B cell (primary cell): ENCODE data around the gene APLP2. TPM values are rescaled to one million over a fixed set of nuclear protein-coding genes. Genes with fewer than 3 reads are reported as not detected.
"Not testable (repeated sequence)": the region's sequence is repeated elsewhere in the genome, so short reads cannot be mapped to it uniquely, and the experiment has no call there.

Experiments used
- ATAC-seq: fragments of 200-7000 bp; cut with Tn5 transposase; one replicate; pipeline ENCODE4 v1.10.0; 2021; ENCODE audit warnings: low read depth, mild to moderate bottlenecking, moderate number of reproducible peaks, moderate library complexity
- CTCF ChIA-PET: fragments of 350-600 bp; sonication (Branson Sonifier 250); formaldehyde crosslinking; loops from one replicate; lab custom pipeline; 2021; ENCODE audit warnings: antibody characterized with exemption, inconsistent platforms; lab: Charles Lee
- POLR2A ChIA-PET: fragments of 350-600 bp; sonication (Branson Sonifier 250); formaldehyde crosslinking; loops from one replicate; lab custom pipeline; 2021; ENCODE audit warnings: antibody characterized with exemption; lab: Charles Lee
- DNase-seq: peaks from one replicate; pipeline ENCODE4 v3.0.0; 2013
- H2AFZ ChIP-seq: 2 replicates; pipeline ENCODE4 v1.6.1; 2012; ENCODE audit warnings: mild to moderate bottlenecking, low read depth, low read length; ENCODE audit not compliant: insufficient read depth, poor library complexity, severe bottlenecking
- H3K27ac ChIP-seq, 2 donors: 1 replicate in 1 of 2; 2 replicates in 1 of 2; pipeline ENCODE4 v1.5.1; 2012 to 2013; ENCODE audit warnings: low read length in 2 of 2, mild to moderate bottlenecking in 2 of 2, moderate library complexity in 1 of 2
- H3K27me3 ChIP-seq, 4 experiments: fragments of 200-600 bp in 1 of 4; sonication (generic) in 1 of 4; replicated peaks in 1 of 4; 1 replicate in 2 of 4; 2 replicates in 2 of 4; pipeline versions ENCODE4 v1.6.1 to v1.7.0; 2013 to 2016; ENCODE audit warnings: low read length in 3 of 4, mild to moderate bottlenecking in 2 of 4, mixed read lengths in 1 of 4, moderate library complexity in 1 of 4; ENCODE audit not compliant: insufficient read depth in 4 of 4, control insufficient read depth in 3 of 4; ENCODE audit errors: control extremely low read depth in 1 of 4
- H3K36me3 ChIP-seq, 2 experiments: replicated peaks in 1 of 2; 1 replicate in 1 of 2; 2 replicates in 1 of 2; pipeline versions ENCODE4 v1.6.1 to v1.7.1; 2013; ENCODE audit warnings: low read length in 1 of 2; ENCODE audit not compliant: insufficient read depth in 2 of 2, control insufficient read depth in 1 of 2; ENCODE audit errors: control extremely low read depth in 1 of 2, extremely low read depth in 1 of 2
- H3K4me1 ChIP-seq, 2 donors: fragments of 200-600 bp in 1 of 2; sonication (generic) in 1 of 2; 1 replicate in 1 of 2; 2 replicates in 1 of 2; pipeline versions ENCODE4 v1.5.1 to v1.6.1; 2013 to 2017; ENCODE audit warnings: low read length in 2 of 2; ENCODE audit not compliant: control insufficient read depth in 2 of 2, insufficient read depth in 2 of 2
- H3K4me2 ChIP-seq: replicated peaks from 2 replicates; pipeline ENCODE3; 2012; ENCODE audit warnings: mild to moderate bottlenecking, low read depth, low read length; ENCODE audit not compliant: poor library complexity, severe bottlenecking
- H3K4me3 ChIP-seq, 5 experiments: fragments of 200-600 bp in 1 of 5; sonication (generic) in 1 of 5; 1 replicate in 3 of 5; 2 replicates in 2 of 5; pipeline versions ENCODE4 v1.5.1 to v1.7.0; 2011 to 2016; ENCODE audit warnings: low read length in 4 of 5, mild to moderate bottlenecking in 4 of 5, low read depth in 2 of 5, control low read depth in 1 of 5, moderate library complexity in 1 of 5; ENCODE audit not compliant: insufficient read depth in 1 of 5; ENCODE audit errors: control extremely low read depth in 1 of 5, extremely low read depth in 1 of 5
- H3K79me2 ChIP-seq: fragments of 200-600 bp; sonication (generic); one replicate; pipeline ENCODE4 v1.6.0; 2016; ENCODE audit warnings: low read length; ENCODE audit not compliant: control insufficient read depth, insufficient read depth
- H3K9ac ChIP-seq: fragments of 200-600 bp; sonication (generic); 2 replicates; pipeline ENCODE4 v1.6.1; 2017; ENCODE audit warnings: mild to moderate bottlenecking, low read length, moderate library complexity
- H3K9me3 ChIP-seq, 3 donors: one replicate each; pipeline versions ENCODE4 v1.6.1 to v1.7.1; 2013; ENCODE audit warnings: low read length in 2 of 3; ENCODE audit not compliant: control insufficient read depth in 2 of 3, insufficient read depth in 1 of 3; ENCODE audit errors: control extremely low read depth in 1 of 3
- H4K20me1 ChIP-seq: 2 replicates; pipeline ENCODE4 v1.6.0; 2012; ENCODE audit warnings: mild to moderate bottlenecking, low read length; ENCODE audit not compliant: insufficient read depth, control insufficient read depth, poor library complexity, severe bottlenecking
- H3K27ac Mint-ChIP-seq: one replicate; pipeline ENCODE4 v1.8.0; 2021; ENCODE audit warnings: mixed read lengths
- H3K27me3 Mint-ChIP-seq: one replicate; pipeline ENCODE4 v1.8.0; 2021; ENCODE audit warnings: mixed read lengths
- H3K4me1 Mint-ChIP-seq: one replicate; pipeline ENCODE4 v1.8.0; 2021; ENCODE audit warnings: mixed read lengths
- H3K4me3 Mint-ChIP-seq: one replicate; pipeline ENCODE4 v1.8.0; 2021; ENCODE audit warnings: mixed read lengths
- H3K9me3 Mint-ChIP-seq: one replicate; pipeline ENCODE4 v1.8.0; 2022; ENCODE audit warnings: mixed read lengths; ENCODE audit not compliant: insufficient read depth
- EZH2 ChIP-seq: IDR thresholded peaks from 2 replicates; pipeline ENCODE4 v1.6.1; 2012; ENCODE audit warnings: borderline replicate concordance, low read depth, mild to moderate bottlenecking, moderate library complexity, low read length; ENCODE audit not compliant: insufficient read depth, poor library complexity, severe bottlenecking
- WGBS: methylation state at CpG from one replicate; pipeline ENCODE4 v1.1.5; 2013; ENCODE audit warnings: missing lambda C conversion rate; ENCODE audit not compliant: insufficient coverage; 5-methylcytosine and 5-hydroxymethylcytosine counted together
- intact Hi-C: fragments of 100-400 bp; cut with micrococcal nuclease; formaldehyde crosslinking; loops from one replicate; pipeline ENCODE4 v1.10.0; 2022
- polyA plus RNA-seq: library from polyadenylated mRNA; depleted of rRNA; stranded (reverse); fragments of >200 nt; gene quantifications from 2 replicates; pipeline ENCODE4 v1.2.3, GENCODE V29; 2012
- total RNA-seq, 2 donors: library from RNA; stranded (reverse); fragments of 120-200 nt in 1 of 2; gene quantifications; 1 replicate in 1 of 2; 2 replicates in 1 of 2; pipeline versions ENCODE4 v1.2.3 to v1.2.4, GENCODE V29; 2013 to 2022
- TF ChIP-seq, protein P1 (sequence below): fragments of 200-600 bp; IDR thresholded peaks from one replicate; pipeline ENCODE4 v1.8.0; 2022; ENCODE audit warnings: antibody characterized with exemption, mild to moderate bottlenecking

Gene APLP2
- total and polyA plus RNA-seq, 2 donors (not counting 1 experiment from before 2014, with no cell fraction given), result 84.2 to 102 TPM

GRCh38 chr11:130088919-130089673, 19.4 kb downstream of the APLP2 start:
- no peak overlapping the region for H2AFZ ChIP-seq
- Mint-ChIP-seq H3K27ac (no peak overlapping the region), H3K27me3 (no peaks in the 10 kb centered on the region), H3K4me1 (peaks cover 43% of the 10 kb centered on the region), H3K9me3 (no peaks in the 10 kb centered on the region), H3K4me3 (no peak overlapping the region)
- H3K9ac ChIP-seq, result no peak overlapping the region
- peaks cover 12 to 19% of the 10 kb centered on the region in 2 donors for H3K4me1 ChIP-seq
- ATAC-seq, result no peak
- ChIA-PET CTCF (no interaction called here), POLR2A (no interaction called here)
- no peaks in the 10 kb centered on the region for H3K27me3 ChIP-seq
- intact Hi-C loops, result no loop called here
- peaks cover 62% of the 10 kb centered on the region for H3K79me2 ChIP-seq
- no peak overlapping the region for H3K27ac ChIP-seq
- no peak overlapping the region for H3K4me3 ChIP-seq
- peaks cover 66% of the 10 kb centered on the region for H4K20me1 ChIP-seq
- 91% methylated on average over 9 of the region's 9 CpGs for WGBS
- DNase-seq, result no peak
- no peak overlapping the region for H3K4me2 ChIP-seq
- TF ChIP-seq, protein P1, sequence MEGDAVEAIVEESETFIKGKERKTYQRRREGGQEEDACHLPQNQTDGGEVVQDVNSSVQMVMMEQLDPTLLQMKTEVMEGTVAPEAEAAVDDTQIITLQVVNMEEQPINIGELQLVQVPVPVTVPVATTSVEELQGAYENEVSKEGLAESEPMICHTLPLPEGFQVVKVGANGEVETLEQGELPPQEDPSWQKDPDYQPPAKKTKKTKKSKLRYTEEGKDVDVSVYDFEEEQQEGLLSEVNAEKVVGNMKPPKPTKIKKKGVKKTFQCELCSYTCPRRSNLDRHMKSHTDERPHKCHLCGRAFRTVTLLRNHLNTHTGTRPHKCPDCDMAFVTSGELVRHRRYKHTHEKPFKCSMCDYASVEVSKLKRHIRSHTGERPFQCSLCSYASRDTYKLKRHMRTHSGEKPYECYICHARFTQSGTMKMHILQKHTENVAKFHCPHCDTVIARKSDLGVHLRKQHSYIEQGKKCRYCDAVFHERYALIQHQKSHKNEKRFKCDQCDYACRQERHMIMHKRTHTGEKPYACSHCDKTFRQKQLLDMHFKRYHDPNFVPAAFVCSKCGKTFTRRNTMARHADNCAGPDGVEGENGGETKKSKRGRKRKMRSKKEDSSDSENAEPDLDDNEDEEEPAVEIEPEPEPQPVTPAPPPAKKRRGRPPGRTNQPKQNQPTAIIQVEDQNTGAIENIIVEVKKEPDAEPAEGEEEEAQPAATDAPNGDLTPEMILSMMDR, result no peak
- no peak for TF ChIP-seq EZH2
- no peaks in the 10 kb centered on the region for H3K9me3 ChIP-seq
- peaks cover 0 to 3% of the 10 kb centered on the region in 2 experiments for H3K36me3 ChIP-seq

DNA sequence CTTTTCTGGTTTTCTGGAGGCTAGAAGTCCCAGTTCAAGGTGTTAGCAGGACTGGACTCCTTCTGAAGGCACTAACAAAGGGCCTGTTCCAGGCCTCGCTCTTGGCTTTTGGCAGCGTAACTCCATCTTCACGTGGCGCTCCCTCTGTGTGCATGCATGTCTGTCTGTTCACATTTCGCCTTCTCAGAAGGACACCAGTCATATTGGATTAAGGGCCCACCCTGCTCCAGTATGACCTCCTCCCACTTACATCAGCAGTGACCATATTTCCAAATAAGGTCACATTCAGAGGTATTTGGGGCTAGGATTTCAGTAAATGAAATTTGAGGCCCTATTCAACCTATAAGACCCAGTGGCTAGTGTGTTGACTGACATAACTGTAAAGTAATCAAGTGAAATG, 20.0 kb downstream of the APLP2 start:
- Histone ChIP-seq H3K4me1 (peaks cover 15 to 23% of the 10 kb centered on the region in 2 donors), H3K27me3 (no peaks in the 10 kb centered on the region), H2AFZ (no peak overlapping the region), H3K4me3 (no peak overlapping the region), H3K9ac (no peak overlapping the region), H3K9me3 (no peaks in the 10 kb centered on the region), H4K20me1 (peaks cover 64% of the 10 kb centered on the region), H3K36me3 (peaks cover 0 to 3% of the 10 kb centered on the region in 2 experiments), H3K4me2 (no peak overlapping the region), H3K79me2 (peaks cover 62% of the 10 kb centered on the region), H3K27ac (no peak overlapping the region)
- no peak overlapping the region for H3K4me3 Mint-ChIP-seq
- 96% methylated on average over 4 of the region's 5 CpGs for WGBS
- intact Hi-C loops, result no loop called here
- ATAC-seq (no peak), DNase-seq (no peak)
- TF ChIP-seq, protein P1, result no peak
- TF ChIP-seq EZH2, result no peak
- H3K27me3 Mint-ChIP-seq, result no peaks in the 10 kb centered on the region
- H3K27ac Mint-ChIP-seq, result no peak overlapping the region
- POLR2A ChIA-PET, result no interaction called here
- CTCF ChIA-PET, result no interaction called here
- H3K9me3 Mint-ChIP-seq, result no peaks in the 10 kb centered on the region
- H3K4me1 Mint-ChIP-seq, result peaks cover 43% of the 10 kb centered on the region

DNA sequence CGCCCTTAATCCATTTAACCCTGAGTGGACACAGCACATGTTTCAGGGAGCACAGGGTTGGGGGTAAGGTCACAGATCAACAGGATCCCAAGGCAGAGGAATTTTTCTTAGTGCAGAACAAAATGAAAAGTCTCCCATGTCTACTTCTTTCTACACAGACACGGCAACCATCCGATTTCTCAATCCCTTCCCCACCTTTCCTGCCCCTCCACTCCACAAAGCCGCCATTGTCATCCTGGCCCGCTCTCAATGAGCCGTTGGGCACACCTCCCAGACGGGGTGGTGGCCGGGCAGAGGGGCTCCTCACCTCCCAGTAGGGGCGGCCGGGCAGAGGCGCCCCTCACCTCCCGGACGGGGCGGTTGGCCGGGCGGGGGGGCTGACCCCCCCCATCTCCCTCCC, 20.8 kb downstream of the APLP2 start:
- Histone ChIP-seq H4K20me1 (peaks cover 64% of the 10 kb centered on the region), H3K4me1 (peaks cover 20 to 29% of the 10 kb centered on the region in 2 donors), H3K79me2 (peaks cover 62% of the 10 kb centered on the region)
- H3K27me3 Mint-ChIP-seq, H3K4me3 Mint-ChIP-seq, H3K9me3 Mint-ChIP-seq, H2AFZ ChIP-seq, H3K27ac ChIP-seq, H3K9ac ChIP-seq, H3K4me2 ChIP-seq, POLR2A ChIA-PET, H3K27ac Mint-ChIP-seq, H3K36me3 ChIP-seq, ATAC-seq, H3K27me3 ChIP-seq, intact Hi-C loops, DNase-seq, H3K9me3 ChIP-seq, CTCF ChIA-PET, H3K4me3 ChIP-seq: not testable (repeated sequence)
- H3K4me1 Mint-ChIP-seq, result peaks cover 49% of the 10 kb centered on the region
- no CpG with 5 or more reads among the region's 16 CpGs for WGBS
